ENCODE data around the gene TPBGL. TPM values are rescaled to one million over a fixed set of nuclear protein-coding genes. Genes with fewer than 3 reads are reported as not detected.

TPBGL gene
- total RNA-seq, 1 donor from 2014 or later, result 0.20 TPM

DNA sequence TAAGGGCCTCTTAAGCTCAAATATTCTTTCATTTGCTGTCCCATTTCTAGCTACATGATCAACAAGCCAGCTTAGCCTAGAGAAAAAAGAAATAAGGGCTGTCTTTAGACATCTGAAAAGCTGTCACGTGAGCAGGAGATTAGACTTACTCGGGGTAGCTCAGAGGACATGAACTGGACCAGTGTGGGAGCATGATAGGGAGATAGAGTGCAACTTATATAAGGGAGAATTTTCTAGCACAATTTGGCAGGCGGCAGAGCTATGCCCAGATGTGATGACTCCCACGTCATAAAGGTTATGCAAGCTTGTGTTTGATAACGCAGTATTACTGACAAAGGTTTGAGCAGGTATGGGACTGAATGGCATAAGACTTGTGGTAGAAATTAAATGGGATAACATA is 28.2 kb upstream of the TPBGL start:
- no peak for TF ChIP-seq EZH2 (IDR thresholded peaks at IDR 0.05; ENCODE audit: insufficient read depth, low read length)
- no peaks in the 10 kb centered on the region for H3K9me3 Mint-ChIP-seq (ENCODE audit: unreplicated experiment)

DNA sequence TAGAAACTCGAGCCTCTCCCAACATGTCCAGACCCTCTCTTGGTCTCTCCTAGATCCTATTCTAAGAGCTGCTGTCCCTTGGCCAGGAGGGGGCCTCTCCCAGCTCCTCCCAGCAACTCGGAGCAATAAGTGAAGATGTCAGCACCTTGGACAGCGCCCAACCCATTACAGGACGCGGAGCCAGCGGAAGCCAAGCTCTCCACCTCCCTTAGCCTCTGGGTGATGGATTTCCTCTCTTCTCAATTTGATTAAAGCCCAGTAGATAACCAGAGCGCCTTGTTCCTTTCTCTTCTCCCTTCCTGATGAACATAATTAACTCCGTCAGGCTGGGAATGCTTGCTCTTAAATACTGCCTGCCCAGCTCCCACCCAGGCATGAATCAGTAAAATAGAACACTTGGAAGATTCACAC is 26.2 kb upstream of the TPBGL start:
- no peaks in the 10 kb centered on the region for H3K36me3 ChIP-seq (ENCODE audit: insufficient read depth, low read length)
- peaks cover 2% of the 10 kb centered on the region for H3K36me3 Mint-ChIP-seq (ENCODE audit: low read depth, unreplicated experiment)
- TF ChIP-seq EZH2 (IDR thresholded peaks at IDR 0.05; ENCODE audit: insufficient read depth, low read length), result no peak
- TF ChIP-seq, protein P1, sequence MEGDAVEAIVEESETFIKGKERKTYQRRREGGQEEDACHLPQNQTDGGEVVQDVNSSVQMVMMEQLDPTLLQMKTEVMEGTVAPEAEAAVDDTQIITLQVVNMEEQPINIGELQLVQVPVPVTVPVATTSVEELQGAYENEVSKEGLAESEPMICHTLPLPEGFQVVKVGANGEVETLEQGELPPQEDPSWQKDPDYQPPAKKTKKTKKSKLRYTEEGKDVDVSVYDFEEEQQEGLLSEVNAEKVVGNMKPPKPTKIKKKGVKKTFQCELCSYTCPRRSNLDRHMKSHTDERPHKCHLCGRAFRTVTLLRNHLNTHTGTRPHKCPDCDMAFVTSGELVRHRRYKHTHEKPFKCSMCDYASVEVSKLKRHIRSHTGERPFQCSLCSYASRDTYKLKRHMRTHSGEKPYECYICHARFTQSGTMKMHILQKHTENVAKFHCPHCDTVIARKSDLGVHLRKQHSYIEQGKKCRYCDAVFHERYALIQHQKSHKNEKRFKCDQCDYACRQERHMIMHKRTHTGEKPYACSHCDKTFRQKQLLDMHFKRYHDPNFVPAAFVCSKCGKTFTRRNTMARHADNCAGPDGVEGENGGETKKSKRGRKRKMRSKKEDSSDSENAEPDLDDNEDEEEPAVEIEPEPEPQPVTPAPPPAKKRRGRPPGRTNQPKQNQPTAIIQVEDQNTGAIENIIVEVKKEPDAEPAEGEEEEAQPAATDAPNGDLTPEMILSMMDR (IDR thresholded peaks at IDR 0.05; ENCODE audit: insufficient read depth, low read depth, low read length), result peak; percentile 41
- H3K27ac ChIP-seq (ENCODE audit: low read depth, low read length), result no peak overlapping the region
- FAIRE-seq, result peak; percentile 70
- H3K27me3 ChIP-seq (ENCODE audit: insufficient read depth, low read length), result peaks cover 11% of the 10 kb centered on the region
- no peak overlapping the region for H3K9ac ChIP-seq (ENCODE audit: low read length)
- no peak overlapping the region for H3K27ac Mint-ChIP-seq (ENCODE audit: unreplicated experiment)
- H3K27me3 Mint-ChIP-seq (ENCODE audit: low read depth, unreplicated experiment), result peaks cover 80% of the 10 kb centered on the region
- peak; percentile 52 for DNase-seq (ENCODE audit: low read depth)
- H4K20me1 ChIP-seq (ENCODE audit: insufficient read depth, low read length), result no peaks in the 10 kb centered on the region
- H3K4me1 ChIP-seq (ENCODE audit: insufficient read depth, low read length), result no peaks in the 10 kb centered on the region
- peaks cover 2% of the 10 kb centered on the region for H3K9me3 Mint-ChIP-seq (ENCODE audit: unreplicated experiment)
- H3K4me2 ChIP-seq (ENCODE audit: low read length), result no peak overlapping the region
- H3K4me3 ChIP-seq (ENCODE audit: insufficient read depth, low read depth, low read length), result no peak overlapping the region
- H3K9me3 ChIP-seq (ENCODE audit: insufficient read depth, low read depth, low read length), result no peaks in the 10 kb centered on the region
- no peak overlapping the region for H2AFZ ChIP-seq (ENCODE audit: low read depth, low read length)
- H3K4me3 Mint-ChIP-seq (ENCODE audit: unreplicated experiment), result no peak overlapping the region
- no peaks in the 10 kb centered on the region for H3K79me2 ChIP-seq (ENCODE audit: insufficient read depth, low read length)
- H3K4me1 Mint-ChIP-seq (ENCODE audit: low read depth, unreplicated experiment), result no peaks in the 10 kb centered on the region

More for the DNA sequence above, 28.2 kb upstream of the TPBGL start:
- Mint-ChIP-seq H3K36me3 (ENCODE audit: low read depth, unreplicated experiment) (peaks cover 2% of the 10 kb centered on the region), H3K4me1 (ENCODE audit: low read depth, unreplicated experiment) (no peaks in the 10 kb centered on the region), H3K4me3 (ENCODE audit: unreplicated experiment) (no peak overlapping the region), H3K27me3 (ENCODE audit: low read depth, unreplicated experiment) (peaks cover 60% of the 10 kb centered on the region), H3K27ac (ENCODE audit: unreplicated experiment) (no peak overlapping the region)
- no peak for FAIRE-seq
- Histone ChIP-seq H3K27me3 (ENCODE audit: insufficient read depth, low read length) (peaks cover 20% of the 10 kb centered on the region), H3K4me1 (ENCODE audit: insufficient read depth, low read length) (no peaks in the 10 kb centered on the region), H3K4me2 (ENCODE audit: low read length) (no peak overlapping the region), H3K36me3 (ENCODE audit: insufficient read depth, low read length) (no peaks in the 10 kb centered on the region), H2AFZ (ENCODE audit: low read depth, low read length) (no peak overlapping the region), H3K9ac (ENCODE audit: low read length) (no peak overlapping the region), H3K4me3 (ENCODE audit: insufficient read depth, low read depth, low read length) (no peak overlapping the region), H3K9me3 (ENCODE audit: insufficient read depth, low read depth, low read length) (no peaks in the 10 kb centered on the region), H4K20me1 (ENCODE audit: insufficient read depth, low read length) (no peaks in the 10 kb centered on the region), H3K79me2 (ENCODE audit: insufficient read depth, low read length) (no peaks in the 10 kb centered on the region), H3K27ac (ENCODE audit: low read depth, low read length) (no peak overlapping the region)
- no peak for DNase-seq (ENCODE audit: low read depth)

DNA sequence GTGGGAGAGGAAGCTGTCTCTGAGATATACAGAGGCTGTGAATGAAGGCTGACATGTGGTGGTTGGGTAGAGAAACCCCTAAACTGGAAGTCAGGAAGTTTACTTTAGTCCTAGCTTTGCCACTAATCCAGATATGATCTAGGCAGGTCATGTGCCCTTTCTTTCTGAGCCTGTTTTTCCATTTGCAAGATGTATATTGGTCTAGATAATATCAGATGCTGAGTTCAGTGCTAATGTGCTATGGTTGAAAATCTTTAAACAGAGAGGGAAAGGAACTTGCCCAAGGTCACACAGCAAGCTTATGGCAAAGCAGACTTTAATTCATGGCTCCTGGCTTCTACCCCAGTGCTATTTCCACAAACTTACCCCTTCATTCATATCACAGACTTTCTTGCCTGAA is 25.7 kb upstream of the TPBGL start:
- DNase-seq (ENCODE audit: low read depth) (no peak), FAIRE-seq (no peak)
- no peaks in the 10 kb centered on the region for H4K20me1 ChIP-seq (ENCODE audit: insufficient read depth, low read length)
- TF ChIP-seq, protein P1 (IDR thresholded peaks at IDR 0.05; ENCODE audit: insufficient read depth, low read depth, low read length), result no peak
- no peak for TF ChIP-seq EZH2 (IDR thresholded peaks at IDR 0.05; ENCODE audit: insufficient read depth, low read length)
- H3K4me1 Mint-ChIP-seq (ENCODE audit: low read depth, unreplicated experiment), result no peaks in the 10 kb centered on the region
- H3K36me3 ChIP-seq (ENCODE audit: insufficient read depth, low read length), result no peaks in the 10 kb centered on the region
- H3K27ac Mint-ChIP-seq (ENCODE audit: unreplicated experiment), result no peak overlapping the region
- H3K27me3 ChIP-seq (ENCODE audit: insufficient read depth, low read length), result peaks cover 9% of the 10 kb centered on the region
- H3K9me3 Mint-ChIP-seq (ENCODE audit: unreplicated experiment), result peaks cover 2% of the 10 kb centered on the region
- H3K9me3 ChIP-seq (ENCODE audit: insufficient read depth, low read depth, low read length), result no peaks in the 10 kb centered on the region
- H3K4me3 ChIP-seq (ENCODE audit: insufficient read depth, low read depth, low read length), result no peak overlapping the region
- H3K27me3 Mint-ChIP-seq (ENCODE audit: low read depth, unreplicated experiment), result peaks cover 83% of the 10 kb centered on the region
- no peak overlapping the region for H3K27ac ChIP-seq (ENCODE audit: low read depth, low read length)
- H3K4me3 Mint-ChIP-seq (ENCODE audit: unreplicated experiment), result no peak overlapping the region
- no peak overlapping the region for H2AFZ ChIP-seq (ENCODE audit: low read depth, low read length)
- no peak overlapping the region for H3K9ac ChIP-seq (ENCODE audit: low read length)
- no peak overlapping the region for H3K4me2 ChIP-seq (ENCODE audit: low read length)
- no peaks in the 10 kb centered on the region for H3K79me2 ChIP-seq (ENCODE audit: insufficient read depth, low read length)
- peaks cover 2% of the 10 kb centered on the region for H3K36me3 Mint-ChIP-seq (ENCODE audit: low read depth, unreplicated experiment)
- H3K4me1 ChIP-seq (ENCODE audit: insufficient read depth, low read length), result no peaks in the 10 kb centered on the region

All from astrocyte (in vitro differentiated cells and primary cell).